ENCODE results near the gene INPP5K. TPM values are rescaled to one million over a fixed set of nuclear protein-coding genes. Genes with fewer than 3 reads are reported as not detected.

Gene INPP5K
- total and polyA plus RNA-seq, 10 of the 15 experiments (the other 5 are each of a cell fraction or from before 2014, with no cell fraction given) = 0.58 to 41.2 (median 23.3) TPM

GRCh38 chr17:1498233-1498632 is 18.2 kb downstream of the INPP5K start:
- no peak overlapping the region for H3K9ac ChIP-seq (ENCODE audit: control insufficient read depth, insufficient read depth, low read length)
- H3K27me3 ChIP-seq (replicated peaks in 1 of 2; ENCODE audit: control insufficient read depth in 2 of 2, insufficient read depth in 2 of 2, low read length in 1 of 2) = no peaks in the 10 kb centered on the region
- BruUV-seq (replicated peaks) = no TSS peak
- WGBS (ENCODE audit: insufficient coverage, insufficient replicate concordance, low lambda C conversion rate, missing lambda C conversion rate) = 69% methylated on average over 2 of the region's 2 CpGs
- RAD21 ChIA-PET (ENCODE audit: unreplicated experiment) = no interaction called here
- H3K4me3 ChIP-seq = no peak overlapping the region
- TF ChIP-seq SIX5 (IDR thresholded peaks at IDR 0.05; ENCODE audit: low read depth, low read length, severe bottlenecking) (no peak), BCL11A (IDR thresholded peaks at IDR 0.05; ENCODE audit: low read depth, low read length) (no peak), E4F1 (IDR thresholded peaks at IDR 0.05; ENCODE audit: borderline replicate concordance, partially characterized antibody) (no peak), FOS (IDR thresholded peaks at IDR 0.05; ENCODE audit: borderline replicate concordance, extremely low read depth, insufficient read length) (no peak), MXI1 (IDR thresholded peaks at IDR 0.05; ENCODE audit: low read depth, low read length) (no peak), BHLHE40 (IDR thresholded peaks at IDR 0.05; ENCODE audit: borderline replicate concordance in 1 of 2, low read depth in 2 of 2, low read length in 1 of 2) (no peak), HDGF (IDR thresholded peaks at IDR 0.05) (no peak), KLF5 (IDR thresholded peaks at IDR 0.05; ENCODE audit: partially characterized antibody) (no peak), PBX3 (IDR thresholded peaks at IDR 0.05; ENCODE audit: insufficient replicate concordance, low read depth, low read length) (no peak), POLR2AphosphoS2 (IDR thresholded peaks at IDR 0.05; ENCODE audit: low read depth, low read length) (no peak), NR2F1 (conservative IDR thresholded peaks at IDR 0.05) (no peak), E2F4 (IDR thresholded peaks at IDR 0.05; ENCODE audit: low read depth, low read length) (no peak), POLR2A (IDR thresholded peaks at IDR 0.05; ENCODE audit: low read depth, low read length) (no peak), BRCA1 (IDR thresholded peaks at IDR 0.05; ENCODE audit: low read depth, low read length) (no peak), SMAD1 (IDR thresholded peaks at IDR 0.05; ENCODE audit: low read depth, partially characterized antibody) (no peak), SP1 (IDR thresholded peaks at IDR 0.05; ENCODE audit: low read depth, low read length) (no peak)
- TF ChIP-seq, protein P1, sequence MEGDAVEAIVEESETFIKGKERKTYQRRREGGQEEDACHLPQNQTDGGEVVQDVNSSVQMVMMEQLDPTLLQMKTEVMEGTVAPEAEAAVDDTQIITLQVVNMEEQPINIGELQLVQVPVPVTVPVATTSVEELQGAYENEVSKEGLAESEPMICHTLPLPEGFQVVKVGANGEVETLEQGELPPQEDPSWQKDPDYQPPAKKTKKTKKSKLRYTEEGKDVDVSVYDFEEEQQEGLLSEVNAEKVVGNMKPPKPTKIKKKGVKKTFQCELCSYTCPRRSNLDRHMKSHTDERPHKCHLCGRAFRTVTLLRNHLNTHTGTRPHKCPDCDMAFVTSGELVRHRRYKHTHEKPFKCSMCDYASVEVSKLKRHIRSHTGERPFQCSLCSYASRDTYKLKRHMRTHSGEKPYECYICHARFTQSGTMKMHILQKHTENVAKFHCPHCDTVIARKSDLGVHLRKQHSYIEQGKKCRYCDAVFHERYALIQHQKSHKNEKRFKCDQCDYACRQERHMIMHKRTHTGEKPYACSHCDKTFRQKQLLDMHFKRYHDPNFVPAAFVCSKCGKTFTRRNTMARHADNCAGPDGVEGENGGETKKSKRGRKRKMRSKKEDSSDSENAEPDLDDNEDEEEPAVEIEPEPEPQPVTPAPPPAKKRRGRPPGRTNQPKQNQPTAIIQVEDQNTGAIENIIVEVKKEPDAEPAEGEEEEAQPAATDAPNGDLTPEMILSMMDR (IDR thresholded peaks at IDR 0.05 in 2 of 3, conservative IDR thresholded peaks at IDR 0.05 in 1 of 3; ENCODE audit: control insufficient read depth in 2 of 3, extremely low read depth in 1 of 3, insufficient read depth in 1 of 3, low read depth in 3 of 3, low read length in 3 of 3) = no peak
- TF ChIP-seq, protein P2, sequence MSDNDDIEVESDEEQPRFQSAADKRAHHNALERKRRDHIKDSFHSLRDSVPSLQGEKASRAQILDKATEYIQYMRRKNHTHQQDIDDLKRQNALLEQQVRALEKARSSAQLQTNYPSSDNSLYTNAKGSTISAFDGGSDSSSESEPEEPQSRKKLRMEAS (IDR thresholded peaks at IDR 0.05; ENCODE audit: low read depth, low read length) = no peak
- FAIRE-seq = no peak
- DNase-seq (ENCODE audit: low read depth, low spot score) = no peak
- no peak for ATAC-seq
- H2AFZ ChIP-seq (ENCODE audit: control insufficient read depth, low read depth, low read length) = no peak overlapping the region
- no peaks in the 10 kb centered on the region for H3K79me2 ChIP-seq (ENCODE audit: control insufficient read depth, insufficient read depth, low read length)
- POLR2A ChIA-PET = interaction anchor here (1.1 kb wide), 1 partner anchor 10 kb away, joined by 3 read pairs; no protein-coding TSS in a partner anchor
- H3K4me1 ChIP-seq (ENCODE audit: control insufficient read depth, insufficient read depth, low read length) = no peaks in the 10 kb centered on the region
- peaks cover 0 to 4% of the 10 kb centered on the region in 2 experiments; a peak in 1 of 4 replicates for H3K36me3 ChIP-seq (ENCODE audit: control insufficient read depth in 2 of 2, insufficient read depth in 2 of 2, low read length in 1 of 2)
- CTCF ChIA-PET = interaction anchor here (0.6 to 4.2 kb wide), 2 partner anchors 132 to 133 kb away, joined by 3 to 23 read pairs; no protein-coding TSS in a partner anchor
- SMC1A ChIA-PET (ENCODE audit: uncharacterized antibody, unreplicated experiment) = interaction anchor here (0.9 to 1.6 kb wide), 3 partner anchors 17 to 133 kb away, joined by 3 to 4 read pairs (median 4); no protein-coding TSS in a partner anchor
- no peak overlapping the region for H3K4me2 ChIP-seq (ENCODE audit: control insufficient read depth, insufficient read depth)
- H3K27ac ChIP-seq (ENCODE audit: control insufficient read depth, insufficient read depth) = no peak overlapping the region
- intact Hi-C loops (cut with micrococcal nuclease; ENCODE audit: unreplicated experiment) (no loop called here), in situ Hi-C loops (cut with MboI) (no loop called here)
- no peaks in the 10 kb centered on the region for H4K20me1 ChIP-seq (ENCODE audit: control insufficient read depth, insufficient read depth)
- no peaks in the 10 kb centered on the region for H3K9me3 ChIP-seq (replicated peaks; ENCODE audit: control insufficient read depth, insufficient read depth, low read length)
